Measurements from ENCODE around the gene ULK4.

The ULK4 gene

DNA sequence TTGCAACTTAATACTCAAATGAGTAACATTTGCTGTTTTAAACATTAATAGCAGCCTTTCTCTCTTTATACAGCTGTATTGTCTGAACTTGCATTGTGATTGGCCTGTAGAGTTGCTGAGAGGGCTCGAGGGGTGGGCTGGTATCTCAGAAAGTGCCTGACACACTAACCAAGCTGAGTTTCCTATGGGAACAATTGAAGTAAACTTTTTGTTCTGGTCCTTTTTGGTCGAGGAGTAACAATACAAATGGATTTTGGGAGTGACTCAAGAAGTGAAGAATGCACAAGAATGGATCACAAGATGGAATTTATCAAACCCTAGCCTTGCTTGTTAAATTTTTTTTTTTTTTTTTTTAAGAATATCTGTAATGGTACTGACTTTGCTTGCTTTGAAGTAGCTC is 722.3 kb downstream of the ULK4 start:
- Histone ChIP-seq H3K4me3 (replicated peaks; ENCODE audit: insufficient read depth, low read length) (no peak overlapping the region), H3K27me3 (ENCODE audit: insufficient read depth, poor library complexity, severe bottlenecking) (no peaks in the 10 kb centered on the region), H3K27ac (replicated peaks) (no peak overlapping the region)
- DNase-seq (ENCODE audit: low read depth in 1 of 2, low spot score in 1 of 2) = no peak
- TF ChIP-seq SPI1 (IDR thresholded peaks at IDR 0.05; ENCODE audit: borderline replicate concordance, low read depth) = no peak

DNA sequence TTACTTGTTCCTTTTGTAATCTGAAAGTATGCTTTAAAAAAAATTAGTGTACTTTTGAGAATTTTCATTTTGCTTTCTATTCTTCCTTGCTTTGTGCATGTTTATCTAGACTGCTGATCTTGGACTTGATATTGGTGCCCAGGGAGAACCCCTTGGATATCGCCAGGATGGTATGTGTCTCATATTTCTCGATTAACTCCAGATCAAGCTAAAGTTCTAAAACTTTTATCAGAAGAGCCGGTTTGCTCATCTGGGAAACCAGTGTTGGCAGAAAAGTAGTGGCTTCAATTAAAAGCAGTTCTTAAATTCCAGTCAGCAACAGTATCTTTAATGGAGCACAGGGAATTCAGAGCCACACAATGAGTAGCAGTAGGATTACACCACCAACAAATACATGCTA is 724.0 kb downstream of the ULK4 start:
- H3K4me3 ChIP-seq (replicated peaks; ENCODE audit: insufficient read depth, low read length) = no peak overlapping the region
- H3K27ac ChIP-seq (replicated peaks) = no peak overlapping the region
- H3K27me3 ChIP-seq (ENCODE audit: insufficient read depth, poor library complexity, severe bottlenecking) = no peaks in the 10 kb centered on the region
- no peak for DNase-seq (ENCODE audit: low read depth in 1 of 2, low spot score in 1 of 2)
- TF ChIP-seq SPI1 (IDR thresholded peaks at IDR 0.05; ENCODE audit: borderline replicate concordance, low read depth) (no peak), POLR2AphosphoS5 (IDR thresholded peaks at IDR 0.05; ENCODE audit: low read depth) (no peak), GABPA (IDR thresholded peaks at IDR 0.05; ENCODE audit: low read depth) (no peak)
- TF ChIP-seq, protein P1, sequence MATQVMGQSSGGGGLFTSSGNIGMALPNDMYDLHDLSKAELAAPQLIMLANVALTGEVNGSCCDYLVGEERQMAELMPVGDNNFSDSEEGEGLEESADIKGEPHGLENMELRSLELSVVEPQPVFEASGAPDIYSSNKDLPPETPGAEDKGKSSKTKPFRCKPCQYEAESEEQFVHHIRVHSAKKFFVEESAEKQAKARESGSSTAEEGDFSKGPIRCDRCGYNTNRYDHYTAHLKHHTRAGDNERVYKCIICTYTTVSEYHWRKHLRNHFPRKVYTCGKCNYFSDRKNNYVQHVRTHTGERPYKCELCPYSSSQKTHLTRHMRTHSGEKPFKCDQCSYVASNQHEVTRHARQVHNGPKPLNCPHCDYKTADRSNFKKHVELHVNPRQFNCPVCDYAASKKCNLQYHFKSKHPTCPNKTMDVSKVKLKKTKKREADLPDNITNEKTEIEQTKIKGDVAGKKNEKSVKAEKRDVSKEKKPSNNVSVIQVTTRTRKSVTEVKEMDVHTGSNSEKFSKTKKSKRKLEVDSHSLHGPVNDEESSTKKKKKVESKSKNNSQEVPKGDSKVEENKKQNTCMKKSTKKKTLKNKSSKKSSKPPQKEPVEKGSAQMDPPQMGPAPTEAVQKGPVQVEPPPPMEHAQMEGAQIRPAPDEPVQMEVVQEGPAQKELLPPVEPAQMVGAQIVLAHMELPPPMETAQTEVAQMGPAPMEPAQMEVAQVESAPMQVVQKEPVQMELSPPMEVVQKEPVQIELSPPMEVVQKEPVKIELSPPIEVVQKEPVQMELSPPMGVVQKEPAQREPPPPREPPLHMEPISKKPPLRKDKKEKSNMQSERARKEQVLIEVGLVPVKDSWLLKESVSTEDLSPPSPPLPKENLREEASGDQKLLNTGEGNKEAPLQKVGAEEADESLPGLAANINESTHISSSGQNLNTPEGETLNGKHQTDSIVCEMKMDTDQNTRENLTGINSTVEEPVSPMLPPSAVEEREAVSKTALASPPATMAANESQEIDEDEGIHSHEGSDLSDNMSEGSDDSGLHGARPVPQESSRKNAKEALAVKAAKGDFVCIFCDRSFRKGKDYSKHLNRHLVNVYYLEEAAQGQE (IDR thresholded peaks at IDR 0.05; ENCODE audit: insufficient replicate concordance, low read depth) = no peak
- TF ChIP-seq, protein P2, sequence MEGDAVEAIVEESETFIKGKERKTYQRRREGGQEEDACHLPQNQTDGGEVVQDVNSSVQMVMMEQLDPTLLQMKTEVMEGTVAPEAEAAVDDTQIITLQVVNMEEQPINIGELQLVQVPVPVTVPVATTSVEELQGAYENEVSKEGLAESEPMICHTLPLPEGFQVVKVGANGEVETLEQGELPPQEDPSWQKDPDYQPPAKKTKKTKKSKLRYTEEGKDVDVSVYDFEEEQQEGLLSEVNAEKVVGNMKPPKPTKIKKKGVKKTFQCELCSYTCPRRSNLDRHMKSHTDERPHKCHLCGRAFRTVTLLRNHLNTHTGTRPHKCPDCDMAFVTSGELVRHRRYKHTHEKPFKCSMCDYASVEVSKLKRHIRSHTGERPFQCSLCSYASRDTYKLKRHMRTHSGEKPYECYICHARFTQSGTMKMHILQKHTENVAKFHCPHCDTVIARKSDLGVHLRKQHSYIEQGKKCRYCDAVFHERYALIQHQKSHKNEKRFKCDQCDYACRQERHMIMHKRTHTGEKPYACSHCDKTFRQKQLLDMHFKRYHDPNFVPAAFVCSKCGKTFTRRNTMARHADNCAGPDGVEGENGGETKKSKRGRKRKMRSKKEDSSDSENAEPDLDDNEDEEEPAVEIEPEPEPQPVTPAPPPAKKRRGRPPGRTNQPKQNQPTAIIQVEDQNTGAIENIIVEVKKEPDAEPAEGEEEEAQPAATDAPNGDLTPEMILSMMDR (IDR thresholded peaks at IDR 0.05; ENCODE audit: insufficient read depth, low read length) = no peak

DNA sequence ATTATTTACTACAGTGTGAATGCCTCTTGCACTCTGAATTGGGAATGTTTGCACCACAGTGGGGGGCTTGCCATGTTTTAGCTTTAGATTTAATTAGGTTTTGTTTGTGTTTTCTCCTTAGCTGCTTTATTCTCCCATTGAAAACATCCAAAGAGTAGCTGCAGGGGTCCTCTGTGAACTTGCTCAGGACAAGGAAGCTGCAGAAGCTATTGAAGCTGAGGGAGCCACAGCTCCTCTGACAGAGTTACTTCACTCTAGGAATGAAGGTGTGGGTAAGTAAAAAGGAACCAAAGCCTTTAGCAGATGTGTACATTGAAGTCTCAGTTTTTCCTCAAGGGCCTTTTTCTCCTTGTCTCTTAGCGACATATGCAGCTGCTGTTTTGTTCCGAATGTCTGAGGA is 725.7 kb downstream of the ULK4 start:
- H3K4me3 ChIP-seq (replicated peaks; ENCODE audit: insufficient read depth, low read length) = no peak overlapping the region
- DNase-seq (ENCODE audit: low read depth in 1 of 2, low spot score in 1 of 2) = no peak
- no peaks in the 10 kb centered on the region for H3K27me3 ChIP-seq (ENCODE audit: insufficient read depth, poor library complexity, severe bottlenecking)
- no peak overlapping the region for H3K27ac ChIP-seq (replicated peaks)
- TF ChIP-seq GABPA (IDR thresholded peaks at IDR 0.05; ENCODE audit: low read depth) (no peak), POLR2AphosphoS5 (IDR thresholded peaks at IDR 0.05; ENCODE audit: low read depth) (no peak), SPI1 (IDR thresholded peaks at IDR 0.05; ENCODE audit: borderline replicate concordance, low read depth) (no peak)
- TF ChIP-seq, protein P2 (IDR thresholded peaks at IDR 0.05; ENCODE audit: insufficient read depth, low read length) = no peak
- TF ChIP-seq, protein P1 (IDR thresholded peaks at IDR 0.05; ENCODE audit: insufficient replicate concordance, low read depth) = no peak

DNA sequence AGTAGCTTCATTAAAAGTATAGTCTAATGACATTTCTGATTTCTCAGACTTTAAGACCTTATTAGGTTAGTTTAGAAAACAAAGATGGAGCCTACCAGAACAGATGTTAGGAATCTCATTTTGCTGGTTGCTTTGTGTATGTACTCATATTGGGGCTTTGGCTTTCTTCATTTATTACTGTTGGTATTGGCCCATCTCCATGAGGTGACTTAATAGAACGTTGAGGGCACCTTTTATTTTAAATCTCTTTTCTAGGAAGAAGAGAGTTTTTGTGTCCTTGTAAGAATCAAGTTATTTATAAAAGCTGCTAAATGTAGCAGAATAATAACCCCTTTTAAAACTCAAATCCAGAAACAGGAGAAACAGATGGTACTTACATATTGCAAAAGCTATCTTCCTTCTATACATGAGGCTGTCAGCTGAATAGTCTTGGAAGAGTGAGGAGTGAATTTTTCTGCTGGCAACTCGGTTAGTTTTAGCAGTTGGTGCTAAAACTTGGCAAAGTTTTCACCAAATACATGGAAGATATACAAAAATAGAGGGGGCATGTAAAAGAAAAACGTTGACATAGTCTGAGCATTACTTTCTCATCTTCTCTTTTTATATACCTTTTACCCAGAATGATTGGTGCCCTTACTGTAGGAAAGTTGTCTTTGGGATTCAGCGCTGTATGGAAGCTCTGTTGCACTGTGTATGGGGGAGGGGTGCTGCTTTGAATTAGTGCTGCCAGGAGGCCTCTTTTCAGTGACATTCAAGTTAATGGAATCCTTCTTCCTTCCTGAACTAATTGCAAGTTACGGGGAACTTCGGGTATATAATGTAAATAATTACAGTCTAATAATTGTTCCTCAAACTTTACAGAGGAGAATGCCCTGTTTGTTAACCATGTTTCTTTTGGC is 726.8 kb downstream of the ULK4 start:
- Histone ChIP-seq H3K4me3 (replicated peaks; ENCODE audit: insufficient read depth, low read length) (no peak overlapping the region), H3K27ac (replicated peaks) (no peak overlapping the region), H3K27me3 (ENCODE audit: insufficient read depth, poor library complexity, severe bottlenecking) (no peaks in the 10 kb centered on the region)
- TF ChIP-seq, protein P1 (IDR thresholded peaks at IDR 0.05; ENCODE audit: insufficient replicate concordance, low read depth) = no peak
- TF ChIP-seq POLR2AphosphoS5 (IDR thresholded peaks at IDR 0.05; ENCODE audit: low read depth) (no peak), GABPA (IDR thresholded peaks at IDR 0.05; ENCODE audit: low read depth) (no peak), SPI1 (IDR thresholded peaks at IDR 0.05; ENCODE audit: borderline replicate concordance, low read depth) (no peak)
- TF ChIP-seq, protein P2 (IDR thresholded peaks at IDR 0.05; ENCODE audit: insufficient read depth, low read length) = no peak
- DNase-seq (ENCODE audit: low read depth in 1 of 2, low spot score in 1 of 2) = no peak
